ENCODE data around the gene DKK3. TPM values are rescaled to one million over a fixed set of nuclear protein-coding genes. Genes with fewer than 3 reads are reported as not detected.

Gene DKK3
- total RNA-seq, 1 experiment from 2014 or later = 0.33 TPM

GRCh38 chr11:11998091-11998781, 10.2 kb downstream of the DKK3 start:
- TF ChIP-seq, protein P1, sequence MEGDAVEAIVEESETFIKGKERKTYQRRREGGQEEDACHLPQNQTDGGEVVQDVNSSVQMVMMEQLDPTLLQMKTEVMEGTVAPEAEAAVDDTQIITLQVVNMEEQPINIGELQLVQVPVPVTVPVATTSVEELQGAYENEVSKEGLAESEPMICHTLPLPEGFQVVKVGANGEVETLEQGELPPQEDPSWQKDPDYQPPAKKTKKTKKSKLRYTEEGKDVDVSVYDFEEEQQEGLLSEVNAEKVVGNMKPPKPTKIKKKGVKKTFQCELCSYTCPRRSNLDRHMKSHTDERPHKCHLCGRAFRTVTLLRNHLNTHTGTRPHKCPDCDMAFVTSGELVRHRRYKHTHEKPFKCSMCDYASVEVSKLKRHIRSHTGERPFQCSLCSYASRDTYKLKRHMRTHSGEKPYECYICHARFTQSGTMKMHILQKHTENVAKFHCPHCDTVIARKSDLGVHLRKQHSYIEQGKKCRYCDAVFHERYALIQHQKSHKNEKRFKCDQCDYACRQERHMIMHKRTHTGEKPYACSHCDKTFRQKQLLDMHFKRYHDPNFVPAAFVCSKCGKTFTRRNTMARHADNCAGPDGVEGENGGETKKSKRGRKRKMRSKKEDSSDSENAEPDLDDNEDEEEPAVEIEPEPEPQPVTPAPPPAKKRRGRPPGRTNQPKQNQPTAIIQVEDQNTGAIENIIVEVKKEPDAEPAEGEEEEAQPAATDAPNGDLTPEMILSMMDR (IDR thresholded peaks at IDR 0.05; ENCODE audit: unreplicated experiment) = no peak
- no peaks in the 10 kb centered on the region for H3K27me3 Mint-ChIP-seq (ENCODE audit: insufficient read depth, unreplicated experiment)
- peak overlapping the region; percentile 84 for H3K27ac Mint-ChIP-seq (ENCODE audit: low read depth, unreplicated experiment)
- DNase-seq (ENCODE audit: unreplicated experiment) = peak; percentile 88
- ChIA-PET CTCF (interaction anchor here (1.4 kb wide), 1 partner anchor 19 kb away, joined by 5 read pairs; no protein-coding TSS in a partner anchor), POLR2A (interaction anchor here (1.0 to 2.5 kb wide), 5 partner anchors 16 to 155 kb away, joined by 3 to 9 read pairs (median 4); partner anchors contain the start of gene USP47)
- peaks cover 27% of the 10 kb centered on the region for H3K4me1 Mint-ChIP-seq (ENCODE audit: insufficient read depth, unreplicated experiment)
- no TSS peak for BruUV-seq (replicated peaks)
- intact Hi-C loops (cut with micrococcal nuclease) = no loop called here
- H3K4me3 Mint-ChIP-seq (ENCODE audit: unreplicated experiment) = peak overlapping the region; percentile 71
- H3K9me3 Mint-ChIP-seq (ENCODE audit: unreplicated experiment) = no peaks in the 10 kb centered on the region
- H3K36me3 Mint-ChIP-seq (ENCODE audit: insufficient read depth, unreplicated experiment) = no peaks in the 10 kb centered on the region

GRCh38 chr11:11997049-11997322, 11.4 kb downstream of the DKK3 start:
- H3K36me3 Mint-ChIP-seq (ENCODE audit: insufficient read depth, unreplicated experiment) = no peaks in the 10 kb centered on the region
- ChIA-PET CTCF (interaction anchor here (1.1 kb wide), 1 partner anchor 47 kb away, joined by 3 read pairs; no protein-coding TSS in a partner anchor), POLR2A (no interaction called here)
- H3K27ac Mint-ChIP-seq (ENCODE audit: low read depth, unreplicated experiment) = no peak overlapping the region
- TF ChIP-seq, protein P1 (IDR thresholded peaks at IDR 0.05; ENCODE audit: unreplicated experiment) = no peak
- intact Hi-C loops (cut with micrococcal nuclease) = no loop called here
- H3K4me1 Mint-ChIP-seq (ENCODE audit: insufficient read depth, unreplicated experiment) = peaks cover 34% of the 10 kb centered on the region
- DNase-seq (ENCODE audit: unreplicated experiment) = no peak
- no peaks in the 10 kb centered on the region for H3K27me3 Mint-ChIP-seq (ENCODE audit: insufficient read depth, unreplicated experiment)
- no TSS peak for BruUV-seq (replicated peaks)
- H3K4me3 Mint-ChIP-seq (ENCODE audit: unreplicated experiment) = no peak overlapping the region
- no peaks in the 10 kb centered on the region for H3K9me3 Mint-ChIP-seq (ENCODE audit: unreplicated experiment)

DNA sequence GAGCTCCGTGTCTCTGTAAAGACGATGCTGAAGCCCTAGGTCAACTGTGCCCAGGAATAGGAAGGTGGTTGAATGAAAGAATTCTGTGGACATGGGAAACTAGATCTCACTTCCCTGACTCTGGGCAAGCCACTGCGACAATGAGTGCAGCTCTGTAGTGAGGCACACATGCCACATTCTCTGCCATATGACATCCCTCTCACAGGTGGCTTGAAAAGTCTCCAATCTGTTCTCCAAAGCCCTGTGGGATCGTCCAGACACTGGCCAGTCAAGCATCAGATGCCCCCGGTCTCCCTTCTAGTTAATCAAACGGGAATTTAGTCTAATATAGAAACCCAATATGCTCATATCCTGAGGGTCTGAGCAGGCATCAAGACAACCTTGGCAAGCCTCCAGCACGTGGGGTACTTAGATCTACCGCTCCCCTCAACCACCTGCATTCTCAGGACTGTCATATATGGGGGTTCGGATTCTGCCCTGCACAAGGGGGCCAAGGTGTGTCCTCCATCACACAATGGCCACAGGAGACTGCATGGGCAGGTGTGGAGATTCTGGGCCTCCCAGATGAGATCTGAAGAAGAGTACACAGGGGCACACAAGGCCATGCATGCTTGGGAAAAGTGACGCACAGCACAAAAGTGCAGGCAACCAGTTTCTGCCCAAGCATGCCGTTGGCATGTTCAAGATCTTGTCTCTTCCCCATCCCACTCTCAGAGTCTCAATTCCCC, 11.9 kb downstream of the DKK3 start:
- intact Hi-C loops (cut with micrococcal nuclease) = no loop called here
- Mint-ChIP-seq H3K27me3 (ENCODE audit: insufficient read depth, unreplicated experiment) (no peaks in the 10 kb centered on the region), H3K36me3 (ENCODE audit: insufficient read depth, unreplicated experiment) (no peaks in the 10 kb centered on the region), H3K27ac (ENCODE audit: low read depth, unreplicated experiment) (no peak overlapping the region), H3K4me1 (ENCODE audit: insufficient read depth, unreplicated experiment) (peaks cover 39% of the 10 kb centered on the region), H3K9me3 (ENCODE audit: unreplicated experiment) (no peaks in the 10 kb centered on the region), H3K4me3 (ENCODE audit: unreplicated experiment) (no peak overlapping the region)
- ChIA-PET POLR2A (interaction anchor here (1.0 to 1.2 kb wide), 2 partner anchors 48 to 70 kb away, joined by 3 read pairs; no protein-coding TSS in a partner anchor), CTCF (interaction anchor here (1.1 kb wide), 1 partner anchor 48 kb away, joined by 3 read pairs; no protein-coding TSS in a partner anchor)
- DNase-seq (ENCODE audit: unreplicated experiment) = no peak
- no TSS peak for BruUV-seq (replicated peaks)
- TF ChIP-seq, protein P1 (IDR thresholded peaks at IDR 0.05; ENCODE audit: unreplicated experiment) = no peak

GRCh38 chr11:11995601-11996000, 12.8 kb downstream of the DKK3 start:
- H3K4me3 Mint-ChIP-seq (ENCODE audit: unreplicated experiment) = no peak overlapping the region
- no peak overlapping the region for H3K27ac Mint-ChIP-seq (ENCODE audit: low read depth, unreplicated experiment)
- H3K9me3 Mint-ChIP-seq (ENCODE audit: unreplicated experiment) = no peaks in the 10 kb centered on the region
- ChIA-PET POLR2A (interaction anchor here (1.0 to 1.2 kb wide), 2 partner anchors 49 to 71 kb away, joined by 3 read pairs; no protein-coding TSS in a partner anchor), CTCF (interaction anchor here (0.7 to 1.1 kb wide), 2 partner anchors 29 to 1455 kb away, joined by 3 to 5 read pairs; no protein-coding TSS in a partner anchor)
- peaks cover 45% of the 10 kb centered on the region for H3K4me1 Mint-ChIP-seq (ENCODE audit: insufficient read depth, unreplicated experiment)
- no TSS peak for BruUV-seq (replicated peaks)
- intact Hi-C loops (cut with micrococcal nuclease) = no loop called here
- no peaks in the 10 kb centered on the region for H3K27me3 Mint-ChIP-seq (ENCODE audit: insufficient read depth, unreplicated experiment)
- DNase-seq (ENCODE audit: unreplicated experiment) = no peak
- TF ChIP-seq, protein P1 (IDR thresholded peaks at IDR 0.05; ENCODE audit: unreplicated experiment) = no peak
- no peaks in the 10 kb centered on the region for H3K36me3 Mint-ChIP-seq (ENCODE audit: insufficient read depth, unreplicated experiment)
